ENCODE measurements around the gene GATAD2A. TPM values are rescaled to one million over a fixed set of nuclear protein-coding genes. Genes with fewer than 3 reads are reported as not detected.

The GATAD2A gene
- total RNA-seq, 4 donors from 2014 or later, result 45.6 to 102 (median 65.7) TPM

GRCh38 chr19:19439176-19439482 lies 33.7 kb downstream of the GATAD2A start:
- H3K27ac ChIP-seq, result no peak overlapping the region
- TF ChIP-seq POLR2A (IDR thresholded peaks at IDR 0.05) (no peak), POLR2AphosphoS5 (IDR thresholded peaks at IDR 0.05) (no peak), CTCF (IDR thresholded peaks at IDR 0.05) (no peak), EP300 (IDR thresholded peaks at IDR 0.05; ENCODE audit: low read depth) (no peak)
- no peak overlapping the region for H3K4me3 ChIP-seq
- intact Hi-C loops (cut with DNase I; ENCODE audit: low total_unique reads) (no loop called here), in situ Hi-C loops (cut with MboI; ENCODE audit: low pct_ligation_motif_present in 1 of 4, low pct_unique_long_range_greater_than_20kb in 1 of 4, low sequenced_read_pairs in 3 of 4) (no loop called here)
- no peaks in the 10 kb centered on the region for H3K9me3 ChIP-seq
- no peaks in the 10 kb centered on the region for H3K36me3 ChIP-seq
- DNase-seq, result no peak
- 76% methylated on average over 2 of the region's 2 CpGs; no CpG with 5 or more reads in 1 of the 2 donors for WGBS, 2 donors (ENCODE audit: low coverage in 1 of 2)
- H3K27me3 ChIP-seq, result no peaks in the 10 kb centered on the region
- peaks cover 0 to 7% (median 4%) of the 10 kb centered on the region in 4 donors for H3K4me1 ChIP-seq

- WGBS, 2 donors (ENCODE audit: low coverage in 1 of 2), result 92 to 94% methylated on average over 9 of the region's 9 CpGs
- DNase-seq, result no peak
- no peak overlapping the region for H3K4me3 ChIP-seq
These were observed 37.8 kb downstream of the GATAD2A start for GRCh38 chr19:19443283-19443682.

GRCh38 chr19:19443902-19444680 lies 38.6 kb downstream of the GATAD2A start:
- H3K4me3 ChIP-seq, result no peak overlapping the region
- no peaks in the 10 kb centered on the region for H3K36me3 ChIP-seq
- H3K9me3 ChIP-seq, result no peaks in the 10 kb centered on the region
- H3K27ac ChIP-seq, result peak overlapping the region in 3 of 4 donors; percentile 48 to 59 (median 49)
- no peaks in the 10 kb centered on the region for H3K27me3 ChIP-seq
- no peak for DNase-seq
- peaks cover 0 to 28% (median 18%) of the 10 kb centered on the region in 4 donors for H3K4me1 ChIP-seq
- in situ Hi-C loops (cut with MboI; ENCODE audit: low pct_ligation_motif_present in 1 of 4, low pct_unique_long_range_greater_than_20kb in 1 of 4, low sequenced_read_pairs in 3 of 4), result no loop called here
- intact Hi-C loops (cut with DNase I; ENCODE audit: low total_unique reads), result no loop called here
- 40 to 68% methylated on average over 1 to 11 of the region's 11 CpGs for WGBS, 2 donors (ENCODE audit: low coverage in 1 of 2)
- TF ChIP-seq POLR2AphosphoS5 (IDR thresholded peaks at IDR 0.05), result no peak
- TF ChIP-seq CTCF (IDR thresholded peaks at IDR 0.05), result no peak
- TF ChIP-seq POLR2A (IDR thresholded peaks at IDR 0.05), result no peak
- no peak for TF ChIP-seq EP300 (IDR thresholded peaks at IDR 0.05; ENCODE audit: low read depth)

More at GRCh38 chr19:19443283-19443682, 37.8 kb downstream of the GATAD2A start:
- intact Hi-C loops (cut with DNase I; ENCODE audit: low total_unique reads), result no loop called here
- Histone ChIP-seq H3K27me3 (no peaks in the 10 kb centered on the region), H3K27ac (no peak overlapping the region), H3K4me1 (peaks cover 0 to 28% (median 18%) of the 10 kb centered on the region in 4 donors), H3K36me3 (no peaks in the 10 kb centered on the region), H3K9me3 (no peaks in the 10 kb centered on the region)
- TF ChIP-seq CTCF (IDR thresholded peaks at IDR 0.05) (no peak), EP300 (IDR thresholded peaks at IDR 0.05; ENCODE audit: low read depth) (no peak), POLR2A (IDR thresholded peaks at IDR 0.05) (no peak), POLR2AphosphoS5 (IDR thresholded peaks at IDR 0.05) (no peak)
- in situ Hi-C loops (cut with MboI; ENCODE audit: low pct_ligation_motif_present in 1 of 4, low pct_unique_long_range_greater_than_20kb in 1 of 4, low sequenced_read_pairs in 3 of 4), result no loop called here

DNA sequence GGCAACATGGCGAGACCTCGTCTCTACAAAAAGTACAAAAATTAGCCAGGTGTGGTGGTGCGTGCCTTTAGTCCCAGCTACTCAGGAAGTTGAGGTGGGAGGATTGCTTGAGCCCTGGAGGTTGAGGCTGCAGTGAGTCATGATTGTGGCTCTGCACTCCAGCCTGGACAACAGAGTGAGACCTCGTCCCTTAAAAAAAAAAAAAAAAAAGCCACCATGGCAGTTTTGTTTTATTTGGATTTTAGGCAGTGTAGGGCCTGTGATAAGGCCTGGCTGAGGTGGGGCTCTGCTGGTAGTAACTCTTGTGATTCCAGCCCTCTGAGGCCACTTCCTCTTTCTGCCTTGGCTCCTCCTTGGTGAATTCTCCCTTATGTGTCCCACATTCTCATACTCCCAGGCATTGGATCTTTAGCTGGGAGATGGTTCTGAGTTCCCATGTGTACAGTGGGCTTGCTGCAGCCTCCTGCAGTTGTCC lies 39.2 kb downstream of the GATAD2A start:
- H3K27me3 ChIP-seq, result no peaks in the 10 kb centered on the region
- H3K9me3 ChIP-seq, result no peaks in the 10 kb centered on the region
- TF ChIP-seq CTCF (IDR thresholded peaks at IDR 0.05), result no peak
- no peak for TF ChIP-seq POLR2A (IDR thresholded peaks at IDR 0.05)
- TF ChIP-seq EP300 (IDR thresholded peaks at IDR 0.05; ENCODE audit: low read depth), result no peak
- no peak for TF ChIP-seq POLR2AphosphoS5 (IDR thresholded peaks at IDR 0.05)
- no peak for DNase-seq
- H3K27ac ChIP-seq, result peak overlapping the region; percentile 44 to 59 (median 48)
- H3K36me3 ChIP-seq, result no peaks in the 10 kb centered on the region
- peaks cover 0 to 28% (median 18%) of the 10 kb centered on the region in 4 donors for H3K4me1 ChIP-seq
- intact Hi-C loops (cut with DNase I; ENCODE audit: low total_unique reads) (no loop called here), in situ Hi-C loops (cut with MboI; ENCODE audit: low pct_ligation_motif_present in 1 of 4, low pct_unique_long_range_greater_than_20kb in 1 of 4, low sequenced_read_pairs in 3 of 4) (no loop called here)
- WGBS, 2 donors (ENCODE audit: low coverage in 1 of 2), result 25 to 60% methylated on average over 1 to 4 of the region's 4 CpGs
- no peak overlapping the region for H3K4me3 ChIP-seq

Data from transverse colon (tissue), 4 donors.